ENCODE measurements around the gene ASAP2.

ASAP2 gene

GRCh38 chr2:9268301-9269080 lies 61.9 kb downstream of the ASAP2 start:
- no peak for ATAC-seq (ENCODE audit: insufficient read depth, low read depth)
- H3K36me3 ChIP-seq (ENCODE audit: insufficient read depth, low read length) = no peaks in the 10 kb centered on the region
- no peak overlapping the region for H3K4me3 ChIP-seq (ENCODE audit: low read depth in 1 of 2, low read length in 2 of 2)
- no peak overlapping the region for H2AFZ ChIP-seq (ENCODE audit: low read depth, low read length)
- no peaks in the 10 kb centered on the region for H3K27me3 ChIP-seq (ENCODE audit: insufficient read depth, low read length, poor library complexity)
- peaks cover 10% of the 10 kb centered on the region; the same call in 1 of the 2 replicates for H3K79me2 ChIP-seq (ENCODE audit: insufficient read depth, low read length)
- H3K4me2 ChIP-seq (ENCODE audit: insufficient read depth, low read length) = no peak overlapping the region
- H3K9ac ChIP-seq (ENCODE audit: low read depth, low read length) = no peak overlapping the region
- H3K27ac ChIP-seq (ENCODE audit: low read length) = no peak overlapping the region
- no peak for DNase-seq
- no peaks in the 10 kb centered on the region for H3K9me3 ChIP-seq (ENCODE audit: insufficient read depth, low read length, severe bottlenecking)
- no peaks in the 10 kb centered on the region for H3K4me1 ChIP-seq (ENCODE audit: insufficient read depth, low read length)
- TF ChIP-seq EZH2 (IDR thresholded peaks at IDR 0.05; ENCODE audit: borderline replicate concordance, low read depth, low read length, severe bottlenecking) = no peak
- H4K20me1 ChIP-seq (ENCODE audit: insufficient read depth, low read length) = peaks cover 18% of the 10 kb centered on the region

- H4K20me1 ChIP-seq (ENCODE audit: insufficient read depth, low read length) = peaks cover 16% of the 10 kb centered on the region
- no peaks in the 10 kb centered on the region for H3K27me3 ChIP-seq (ENCODE audit: insufficient read depth, low read length, poor library complexity)
- no peak overlapping the region for H2AFZ ChIP-seq (ENCODE audit: low read depth, low read length)
- H3K36me3 ChIP-seq (ENCODE audit: insufficient read depth, low read length) = no peaks in the 10 kb centered on the region
- DNase-seq (no peak), ATAC-seq (ENCODE audit: insufficient read depth, low read depth) (no peak)
- no peak overlapping the region for H3K4me3 ChIP-seq (ENCODE audit: low read depth in 1 of 2, low read length in 2 of 2)
- H3K4me2 ChIP-seq (ENCODE audit: insufficient read depth, low read length) = no peak overlapping the region
- no peak for TF ChIP-seq CTCF (IDR thresholded peaks at IDR 0.05; ENCODE audit: borderline replicate concordance, extremely low read depth, low read length, poor library complexity, severe bottlenecking)
- TF ChIP-seq EZH2 (IDR thresholded peaks at IDR 0.05; ENCODE audit: borderline replicate concordance, low read depth, low read length, severe bottlenecking) = no peak
- H3K79me2 ChIP-seq (ENCODE audit: insufficient read depth, low read length) = peaks cover 10% of the 10 kb centered on the region; the same call in 1 of the 2 replicates
- H3K9ac ChIP-seq (ENCODE audit: low read depth, low read length) = no peak overlapping the region
- no peaks in the 10 kb centered on the region for H3K9me3 ChIP-seq (ENCODE audit: insufficient read depth, low read length, severe bottlenecking)
- H3K27ac ChIP-seq (ENCODE audit: low read length) = no peak overlapping the region
- H3K4me1 ChIP-seq (ENCODE audit: insufficient read depth, low read length) = no peaks in the 10 kb centered on the region
Observed at GRCh38 chr2:9269295-9269694, 62.7 kb downstream of the ASAP2 start.

GRCh38 chr2:9269695-9270360 lies 63.2 kb downstream of the ASAP2 start:
- TF ChIP-seq EZH2 (IDR thresholded peaks at IDR 0.05; ENCODE audit: borderline replicate concordance, low read depth, low read length, severe bottlenecking) (no peak), CTCF (IDR thresholded peaks at IDR 0.05; ENCODE audit: borderline replicate concordance, extremely low read depth, low read length, poor library complexity, severe bottlenecking) (no peak)
- Histone ChIP-seq H3K36me3 (ENCODE audit: insufficient read depth, low read length) (no peaks in the 10 kb centered on the region), H2AFZ (ENCODE audit: low read depth, low read length) (no peak overlapping the region), H3K4me3 (ENCODE audit: low read depth in 1 of 2, low read length in 2 of 2) (no peak overlapping the region), H3K9me3 (ENCODE audit: insufficient read depth, low read length, severe bottlenecking) (no peaks in the 10 kb centered on the region), H3K4me2 (ENCODE audit: insufficient read depth, low read length) (no peak overlapping the region), H4K20me1 (ENCODE audit: insufficient read depth, low read length) (peaks cover 13% of the 10 kb centered on the region; the same call in 1 of the 2 replicates), H3K27me3 (ENCODE audit: insufficient read depth, low read length, poor library complexity) (no peaks in the 10 kb centered on the region), H3K4me1 (ENCODE audit: insufficient read depth, low read length) (no peaks in the 10 kb centered on the region), H3K79me2 (ENCODE audit: insufficient read depth, low read length) (peaks cover 10% of the 10 kb centered on the region; the same call in 1 of the 2 replicates), H3K27ac (ENCODE audit: low read length) (no peak overlapping the region), H3K9ac (ENCODE audit: low read depth, low read length) (no peak overlapping the region)
- DNase-seq (no peak), ATAC-seq (ENCODE audit: insufficient read depth, low read depth) (no peak)

- Histone ChIP-seq H3K4me2 (ENCODE audit: insufficient read depth, low read length) (no peak overlapping the region), H4K20me1 (ENCODE audit: insufficient read depth, low read length) (peaks cover 16% of the 10 kb centered on the region; the same call in 1 of the 2 replicates), H3K4me3 (ENCODE audit: low read depth in 1 of 2, low read length in 2 of 2) (no peak overlapping the region), H3K27ac (ENCODE audit: low read length) (no peak overlapping the region), H2AFZ (ENCODE audit: low read depth, low read length) (no peak overlapping the region), H3K27me3 (ENCODE audit: insufficient read depth, low read length, poor library complexity) (no peaks in the 10 kb centered on the region), H3K36me3 (ENCODE audit: insufficient read depth, low read length) (no peaks in the 10 kb centered on the region), H3K9ac (ENCODE audit: low read depth, low read length) (no peak overlapping the region), H3K4me1 (ENCODE audit: insufficient read depth, low read length) (no peaks in the 10 kb centered on the region), H3K79me2 (ENCODE audit: insufficient read depth, low read length) (peaks cover 12% of the 10 kb centered on the region; the same call in 1 of the 2 replicates), H3K9me3 (ENCODE audit: insufficient read depth, low read length, severe bottlenecking) (no peaks in the 10 kb centered on the region)
- ATAC-seq (ENCODE audit: insufficient read depth, low read depth) = no peak
- TF ChIP-seq EZH2 (IDR thresholded peaks at IDR 0.05; ENCODE audit: borderline replicate concordance, low read depth, low read length, severe bottlenecking) (no peak), CTCF (IDR thresholded peaks at IDR 0.05; ENCODE audit: borderline replicate concordance, extremely low read depth, low read length, poor library complexity, severe bottlenecking) (no peak)
- no peak for DNase-seq
Observed at GRCh38 chr2:9271091-9271490, 64.5 kb downstream of the ASAP2 start.
